Breast epithelium (tissue), 4 donors: ENCODE measurements around the gene GFI1B. TPM values are rescaled to one million over a fixed set of nuclear protein-coding genes. Genes with fewer than 3 reads are reported as not detected.
"Not testable (repeated sequence)": the region's sequence is repeated elsewhere in the genome, so short reads cannot be mapped to it uniquely, and the experiment has no call there.

Experiments
- DNase-seq, 2 donors: peaks; one replicate each; pipeline ENCODE4 v3.0.0-alpha.2; 2019; ENCODE audit warnings: low spot score in 2 of 2
- H3K27ac ChIP-seq, 2 donors: fragments of 200-600 bp; sonication (generic) in 1 of 2; one replicate each; pipeline ENCODE4 v1.5.1; 2016 to 2019; ENCODE audit warnings: mild to moderate bottlenecking in 1 of 2
- H3K27me3 ChIP-seq, 2 donors: fragments of 200-600 bp; sonication (generic) in 1 of 2; one replicate each; pipeline versions ENCODE4 v1.5.1 to v1.6.0; 2017 to 2019; ENCODE audit warnings: control low read depth in 1 of 2, mild to moderate bottlenecking in 1 of 2
- H3K36me3 ChIP-seq: fragments of 200-600 bp; one replicate; pipeline ENCODE4 v1.5.1; 2019
- H3K4me1 ChIP-seq, 2 donors: fragments of 200-600 bp; sonication (generic); one replicate each; pipeline ENCODE4 v1.5.1; 2016 to 2019; ENCODE audit warnings: control low read depth in 1 of 2
- H3K4me3 ChIP-seq, 3 donors: fragments of 200-600 bp; sonication (generic); 1 replicate in 2 of 3; 2 replicates in 1 of 3; pipeline ENCODE4 v1.5.1; 2016 to 2019; ENCODE audit warnings: mild to moderate bottlenecking in 3 of 3, moderate library complexity in 2 of 3
- H3K9me3 ChIP-seq, 2 donors: fragments of 200-600 bp; sonication (generic) in 1 of 2; one replicate each; pipeline ENCODE4 v1.5.1; 2016 to 2019; ENCODE audit warnings: control low read depth in 1 of 2
- POLR2A ChIP-seq: fragments of 450-650 bp; IDR thresholded peaks from one replicate; pipeline ENCODE4 v1.6.1; 2016; ENCODE audit warnings: antibody characterized with exemption, mild to moderate bottlenecking, moderate library complexity
- POLR2AphosphoS5 ChIP-seq, 3 donors: sonication (generic); formaldehyde crosslinking; IDR thresholded peaks; one replicate each; pipeline ENCODE4 v1.6.1; 2017; ENCODE audit warnings: antibody characterized with exemption in 3 of 3
- intact Hi-C: fragments of 100-400 bp; cut with DNase I; formaldehyde crosslinking; loops from one replicate; pipeline ENCODE4 v1.15.1; 2023; ENCODE audit warnings: low total_unique reads
- total RNA-seq, 3 donors: library from RNA; depleted of rRNA; stranded (reverse); fragments of >200 nt; gene quantifications; one replicate each; pipeline ENCODE4 v1.1.0, GENCODE V29; 2016
- TF ChIP-seq, protein P1 (sequence below), 3 donors: fragments of 450-650 bp; IDR thresholded peaks; one replicate each; pipeline ENCODE4 v1.5.1; 2016 to 2017; ENCODE audit warnings: antibody characterized with exemption in 3 of 3, mild to moderate bottlenecking in 3 of 3, moderate library complexity in 3 of 3

Gene GFI1B
- total RNA-seq, 3 donors from 2014 or later = not detected

DNA sequence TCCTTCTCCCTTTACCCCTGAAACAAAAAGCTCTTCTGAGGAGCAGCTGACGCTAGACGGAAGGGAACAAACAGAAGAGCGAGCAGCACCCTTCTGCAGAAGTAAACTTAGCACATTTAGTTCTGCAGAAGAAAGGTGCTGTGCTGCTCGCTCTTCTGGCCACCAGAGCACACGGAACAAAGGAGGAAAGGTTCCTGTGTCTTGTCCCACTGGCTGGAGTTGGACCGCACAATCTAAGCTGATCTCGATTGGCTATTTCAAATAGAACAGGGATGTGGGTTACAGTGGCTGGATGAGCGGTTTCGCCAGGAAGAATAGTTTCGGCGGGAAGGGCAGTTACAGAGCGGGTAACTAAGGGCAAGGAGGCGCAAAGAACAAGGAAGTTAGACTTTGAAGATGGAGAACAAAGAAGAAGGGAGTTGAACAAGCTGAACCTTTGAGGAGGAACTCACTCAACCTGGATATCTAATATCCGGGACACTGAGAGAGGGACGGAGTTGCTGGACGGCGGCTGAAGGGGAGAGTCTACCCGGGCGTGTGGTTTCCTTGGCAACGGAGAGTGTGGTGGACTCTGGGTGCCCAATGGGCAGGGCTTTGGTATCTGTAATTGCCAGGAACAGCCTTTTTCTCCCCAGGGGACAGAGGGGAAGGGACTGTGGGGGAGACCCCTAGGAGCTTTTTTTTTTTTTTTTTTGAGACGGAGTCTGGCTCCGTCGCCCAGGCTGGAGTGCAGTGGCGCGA is 59.5 kb downstream of the GFI1B start:
- no peaks in the 10 kb centered on the region for H3K27me3 ChIP-seq
- no peak overlapping the region for H3K27ac ChIP-seq
- intact Hi-C loops = no loop called here
- H3K4me3 ChIP-seq = no peak overlapping the region
- H3K4me1 ChIP-seq = no peaks in the 10 kb centered on the region
- no peaks in the 10 kb centered on the region for H3K36me3 ChIP-seq
- DNase-seq = no peak
- H3K9me3 ChIP-seq = no peaks in the 10 kb centered on the region
- TF ChIP-seq POLR2AphosphoS5 (IDR thresholded peaks at IDR 0.05) (no peak), POLR2A (no peak)
- TF ChIP-seq, protein P1, sequence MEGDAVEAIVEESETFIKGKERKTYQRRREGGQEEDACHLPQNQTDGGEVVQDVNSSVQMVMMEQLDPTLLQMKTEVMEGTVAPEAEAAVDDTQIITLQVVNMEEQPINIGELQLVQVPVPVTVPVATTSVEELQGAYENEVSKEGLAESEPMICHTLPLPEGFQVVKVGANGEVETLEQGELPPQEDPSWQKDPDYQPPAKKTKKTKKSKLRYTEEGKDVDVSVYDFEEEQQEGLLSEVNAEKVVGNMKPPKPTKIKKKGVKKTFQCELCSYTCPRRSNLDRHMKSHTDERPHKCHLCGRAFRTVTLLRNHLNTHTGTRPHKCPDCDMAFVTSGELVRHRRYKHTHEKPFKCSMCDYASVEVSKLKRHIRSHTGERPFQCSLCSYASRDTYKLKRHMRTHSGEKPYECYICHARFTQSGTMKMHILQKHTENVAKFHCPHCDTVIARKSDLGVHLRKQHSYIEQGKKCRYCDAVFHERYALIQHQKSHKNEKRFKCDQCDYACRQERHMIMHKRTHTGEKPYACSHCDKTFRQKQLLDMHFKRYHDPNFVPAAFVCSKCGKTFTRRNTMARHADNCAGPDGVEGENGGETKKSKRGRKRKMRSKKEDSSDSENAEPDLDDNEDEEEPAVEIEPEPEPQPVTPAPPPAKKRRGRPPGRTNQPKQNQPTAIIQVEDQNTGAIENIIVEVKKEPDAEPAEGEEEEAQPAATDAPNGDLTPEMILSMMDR (IDR thresholded peaks at IDR 0.05) = no peak

- H3K4me1 ChIP-seq, DNase-seq, H3K9me3 ChIP-seq, H3K27me3 ChIP-seq, H3K36me3 ChIP-seq, H3K27ac ChIP-seq, intact Hi-C loops, H3K4me3 ChIP-seq: not testable (repeated sequence)
- TF ChIP-seq, protein P1 (IDR thresholded peaks at IDR 0.05) = peak in 2 of 3 donors; percentile 27 to 52
Observed at GRCh38 chr9:133040892-133041479, 62.5 kb downstream of the GFI1B start.

Other genes with a start within 250 kb of the GFI1B start
- gene AK8, start 100.4 kb upstream of the GFI1B start, total RNA-seq = 1 to 10 TPM in 2 of 3 donors, under 1 TPM in 1; 0.66 to 2.6 (median 1.0) TPM
- gene SPACA9, start 99.8 kb upstream of the GFI1B start, total RNA-seq = 1 to 10 TPM; 2.9 to 5.4 (median 5.0) TPM
- 10 to 100 TPM; 38.1 to 61.9 (median 48.2) TPM for gene TSC1, start 34.1 kb upstream of the GFI1B start, total RNA-seq
- 10 to 100 TPM; 43.8 to 74.4 (median 68.2) TPM for gene GTF3C5, start 52.3 kb downstream of the GFI1B start, total RNA-seq
- under 1 TPM; 0.29 to 0.98 (median 0.32) TPM for gene CEL, start 83.3 kb downstream of the GFI1B start, total RNA-seq
- 10 to 100 TPM; 52.0 to 94.1 (median 79.3) TPM for gene RALGDS, start 142.5 kb downstream of the GFI1B start, total RNA-seq
- 10 to 100 TPM; 14.8 to 21.3 (median 15.0) TPM for gene GBGT1, start 185.2 kb downstream of the GFI1B start, total RNA-seq
- gene OBP2B, start 230.6 kb downstream of the GFI1B start, total RNA-seq = under 1 TPM in 2 of 3 donors, not detected in 1; 0.88 to 0.98 TPM